ENCODE data around the gene MPP3. TPM values are rescaled to one million over a fixed set of nuclear protein-coding genes. Genes with fewer than 3 reads are reported as not detected.

Gene MPP3
- total RNA-seq, 4 donors from 2014 or later, result 19.2 to 31.5 (median 22.1) TPM

DNA sequence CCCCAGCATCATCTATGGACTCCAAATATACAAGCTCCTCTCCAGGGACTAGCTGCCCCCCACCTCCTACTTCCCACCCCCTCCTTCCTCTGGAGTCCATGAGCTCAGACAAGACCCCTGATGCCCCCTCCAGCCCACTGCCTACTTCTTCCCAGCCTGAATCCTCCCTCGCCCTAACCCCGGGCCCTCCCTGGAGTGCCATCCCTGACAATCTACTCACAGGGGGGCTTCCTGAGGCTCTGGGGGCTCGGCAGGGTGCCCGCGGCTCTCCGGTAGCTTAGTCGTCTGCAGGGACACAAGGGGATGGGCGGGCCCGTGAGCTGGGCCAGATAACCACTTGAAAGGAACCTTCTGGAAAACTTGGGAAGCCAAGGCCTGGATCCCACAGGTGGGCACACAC, 15.1 kb downstream of the MPP3 start:
- WGBS, 2 donors, result 87 to 93% methylated on average over 9 of the region's 9 CpGs
- Histone ChIP-seq H3K27ac (no peak overlapping the region), H3K27me3 (no peaks in the 10 kb centered on the region), H3K4me3 (no peak overlapping the region), H3K36me3 (peaks cover 0 to 53% (median 0%) of the 10 kb centered on the region in 3 donors), H3K9me3 (no peaks in the 10 kb centered on the region), H3K4me1 (no peaks in the 10 kb centered on the region)
- TF ChIP-seq EP300 (IDR thresholded peaks at IDR 0.05), result no peak
- TF ChIP-seq, protein P1, sequence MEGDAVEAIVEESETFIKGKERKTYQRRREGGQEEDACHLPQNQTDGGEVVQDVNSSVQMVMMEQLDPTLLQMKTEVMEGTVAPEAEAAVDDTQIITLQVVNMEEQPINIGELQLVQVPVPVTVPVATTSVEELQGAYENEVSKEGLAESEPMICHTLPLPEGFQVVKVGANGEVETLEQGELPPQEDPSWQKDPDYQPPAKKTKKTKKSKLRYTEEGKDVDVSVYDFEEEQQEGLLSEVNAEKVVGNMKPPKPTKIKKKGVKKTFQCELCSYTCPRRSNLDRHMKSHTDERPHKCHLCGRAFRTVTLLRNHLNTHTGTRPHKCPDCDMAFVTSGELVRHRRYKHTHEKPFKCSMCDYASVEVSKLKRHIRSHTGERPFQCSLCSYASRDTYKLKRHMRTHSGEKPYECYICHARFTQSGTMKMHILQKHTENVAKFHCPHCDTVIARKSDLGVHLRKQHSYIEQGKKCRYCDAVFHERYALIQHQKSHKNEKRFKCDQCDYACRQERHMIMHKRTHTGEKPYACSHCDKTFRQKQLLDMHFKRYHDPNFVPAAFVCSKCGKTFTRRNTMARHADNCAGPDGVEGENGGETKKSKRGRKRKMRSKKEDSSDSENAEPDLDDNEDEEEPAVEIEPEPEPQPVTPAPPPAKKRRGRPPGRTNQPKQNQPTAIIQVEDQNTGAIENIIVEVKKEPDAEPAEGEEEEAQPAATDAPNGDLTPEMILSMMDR (IDR thresholded peaks at IDR 0.05), result no peak
- TF ChIP-seq POLR2A (IDR thresholded peaks at IDR 0.05), result no peak
- no peak for DNase-seq (ENCODE audit: low spot score in 2 of 2)

DNA sequence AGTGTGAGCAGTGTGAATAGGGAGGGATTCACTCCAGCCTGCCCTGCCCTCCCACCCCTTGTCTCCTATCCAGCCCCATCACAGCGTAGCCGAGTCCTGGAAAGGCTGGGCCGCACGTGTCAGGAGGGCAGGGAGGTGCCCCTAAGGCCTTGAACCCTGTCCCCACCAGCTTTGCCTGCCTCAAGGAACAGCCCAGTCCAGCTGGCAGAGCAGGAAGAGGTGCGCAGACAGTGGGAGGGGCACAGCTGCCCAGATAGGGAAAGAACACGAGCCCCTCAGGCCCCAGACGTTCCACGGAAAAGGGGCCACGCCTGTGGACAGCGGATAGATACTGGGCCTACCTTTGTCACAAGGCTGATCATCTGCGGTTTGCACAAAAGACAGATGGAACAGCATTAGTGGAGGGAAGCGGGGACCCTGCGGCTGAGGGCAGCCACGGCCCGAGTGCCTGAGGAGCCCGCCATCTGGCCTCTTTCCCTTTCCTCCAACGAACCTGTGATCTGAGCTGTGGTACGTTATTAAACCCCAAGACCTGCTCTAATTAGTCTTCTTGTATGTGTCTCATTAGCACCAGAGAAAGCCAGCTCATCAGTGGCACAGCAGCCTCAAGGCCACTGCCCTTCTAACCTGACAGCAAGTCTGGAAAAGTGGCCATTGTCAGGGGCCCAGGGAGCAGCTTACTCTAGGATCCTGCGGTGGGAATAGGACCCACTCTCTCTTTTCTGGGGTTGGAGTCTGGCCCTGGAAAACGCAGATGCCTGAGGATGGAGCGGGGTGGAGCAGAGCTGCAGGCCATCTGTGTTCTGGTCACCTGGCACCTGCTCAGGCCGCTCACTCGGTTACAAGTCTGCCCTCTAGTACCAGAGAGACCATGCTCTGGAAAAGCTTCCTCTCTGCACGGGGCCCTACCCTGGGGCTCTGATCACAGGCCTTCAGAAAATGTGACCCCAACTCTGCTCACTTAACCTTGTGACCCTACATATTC, 16.3 kb downstream of the MPP3 start:
- no peak for DNase-seq (ENCODE audit: low spot score in 2 of 2)
- Histone ChIP-seq H3K9me3 (no peaks in the 10 kb centered on the region), H3K4me3 (no peak overlapping the region), H3K36me3 (peaks cover 0 to 63% (median 0%) of the 10 kb centered on the region in 3 donors), H3K27ac (no peak overlapping the region), H3K4me1 (no peaks in the 10 kb centered on the region), H3K27me3 (no peaks in the 10 kb centered on the region)
- TF ChIP-seq EP300 (IDR thresholded peaks at IDR 0.05), result no peak
- TF ChIP-seq POLR2A (IDR thresholded peaks at IDR 0.05), result no peak
- TF ChIP-seq, protein P1 (IDR thresholded peaks at IDR 0.05), result no peak
- 82 to 86% methylated on average over 24 of the region's 24 CpGs for WGBS, 2 donors

DNA sequence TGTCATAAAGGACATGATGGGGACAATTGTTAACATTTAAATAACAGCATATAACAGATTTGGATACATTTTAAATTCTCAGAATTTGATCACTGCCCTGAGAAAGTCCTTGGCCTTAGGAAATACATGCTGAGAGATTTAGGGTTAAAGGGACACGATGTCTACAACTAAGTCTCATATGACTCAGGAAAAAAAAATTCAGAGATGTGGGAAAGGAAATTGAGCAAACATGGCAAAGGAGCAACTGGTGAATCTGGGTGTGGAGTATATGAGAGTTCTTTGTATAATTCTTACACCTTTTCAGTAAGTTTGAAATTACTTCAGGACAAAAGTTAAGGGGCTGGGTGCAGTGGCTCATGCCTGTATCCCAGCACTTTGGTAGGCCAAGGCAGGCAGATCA, 18.2 kb downstream of the MPP3 start:
- no peaks in the 10 kb centered on the region for H3K9me3 ChIP-seq
- 10 to 11% methylated on average over 1 of the region's 1 CpG for WGBS, 2 donors

DNA sequence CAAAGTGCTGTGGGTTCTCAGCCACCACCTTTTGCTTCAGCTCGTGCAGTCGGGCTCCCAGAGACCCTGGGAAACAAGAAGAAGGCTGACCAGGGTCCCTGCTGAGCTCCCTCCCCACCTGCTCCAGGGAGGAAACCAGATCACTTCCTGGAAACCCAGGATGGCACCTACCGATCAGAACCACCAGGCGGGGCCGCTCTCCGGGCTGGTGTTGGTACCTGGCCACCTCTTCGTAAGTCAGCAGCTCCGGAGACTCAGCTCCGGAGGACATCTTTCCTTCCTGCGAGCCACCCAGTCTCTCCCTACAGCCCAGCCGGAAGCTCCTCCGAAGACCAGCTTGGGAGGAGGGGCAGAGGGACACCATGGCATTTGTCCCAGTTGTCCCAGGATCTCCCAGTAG, 18.9 kb downstream of the MPP3 start:
- WGBS, 2 donors, result 86 to 94% methylated on average over 12 of the region's 12 CpGs

More for the DNA sequence above, 18.2 kb downstream of the MPP3 start:
- H3K27ac ChIP-seq, result no peak overlapping the region
- no peak overlapping the region for H3K4me3 ChIP-seq
- DNase-seq (ENCODE audit: low spot score in 2 of 2), result no peak
- H3K36me3 ChIP-seq, result peaks cover 0 to 61% (median 0%) of the 10 kb centered on the region in 3 donors
- no peaks in the 10 kb centered on the region for H3K4me1 ChIP-seq
- TF ChIP-seq, protein P1 (IDR thresholded peaks at IDR 0.05), result no peak
- no peak for TF ChIP-seq EP300 (IDR thresholded peaks at IDR 0.05)
- TF ChIP-seq POLR2A (IDR thresholded peaks at IDR 0.05), result no peak
- H3K27me3 ChIP-seq, result no peaks in the 10 kb centered on the region

More for the DNA sequence above, 18.9 kb downstream of the MPP3 start:
- Histone ChIP-seq H3K4me3 (no peak overlapping the region), H3K4me1 (no peaks in the 10 kb centered on the region), H3K9me3 (no peaks in the 10 kb centered on the region), H3K27ac (no peak overlapping the region), H3K27me3 (no peaks in the 10 kb centered on the region), H3K36me3 (peaks cover 0 to 66% (median 0%) of the 10 kb centered on the region in 3 donors)
- DNase-seq (ENCODE audit: low spot score in 2 of 2), result no peak
- TF ChIP-seq POLR2A (IDR thresholded peaks at IDR 0.05) (no peak), EP300 (IDR thresholded peaks at IDR 0.05) (no peak)
- TF ChIP-seq, protein P1 (IDR thresholded peaks at IDR 0.05), result no peak

Data from tibial nerve (tissue), 4 donors.